GM12865 (cell line): Measurements from ENCODE around the gene TCF7L1.
"Not testable (repeated sequence)": the region's sequence is repeated elsewhere in the genome, so short reads cannot be mapped to it uniquely, and the experiment has no call there.

Experiments used
- DNase-seq: peaks from one replicate; pipeline ENCODE4 v3.0.0; 2010; ENCODE audit warnings: low read depth
- H3K4me3 ChIP-seq: 2 replicates; pipeline ENCODE4 v1.5.1; 2011; ENCODE audit warnings: mild to moderate bottlenecking, low read depth, low read length, control low read depth
- CTCF ChIP-seq: IDR thresholded peaks from 2 replicates; pipeline ENCODE4 v1.5.1; 2011; ENCODE audit warnings: low read length, control low read depth, low read depth, inconsistent platforms; ENCODE audit not compliant: insufficient read depth; ENCODE audit errors: missing control alignments

TCF7L1 gene

GRCh38 chr2:85154048-85154753 is 21.0 kb downstream of the TCF7L1 start:
- DNase-seq: no peak
- no peak overlapping the region for H3K4me3 ChIP-seq
- no peak for TF ChIP-seq CTCF

GRCh38 chr2:85155082-85155481 is 21.9 kb downstream of the TCF7L1 start:
- not testable (repeated sequence) for DNase-seq, H3K4me3 ChIP-seq

- DNase-seq: no peak
- TF ChIP-seq CTCF: no peak
These were observed 23.0 kb downstream of the TCF7L1 start for GRCh38 chr2:85156153-85156552.

GRCh38 chr2:85156619-85157018 is 23.4 kb downstream of the TCF7L1 start:
- TF ChIP-seq CTCF: no peak
- H3K4me3 ChIP-seq: no peak overlapping the region
- DNase-seq: no peak

More at GRCh38 chr2:85156153-85156552, 23.0 kb downstream of the TCF7L1 start:
- H3K4me3 ChIP-seq: no peak overlapping the region

- no peak for DNase-seq
These were observed 24.2 kb downstream of the TCF7L1 start for GRCh38 chr2:85157345-85157744.

GRCh38 chr2:85158559-85159273 is 25.5 kb downstream of the TCF7L1 start:
- TF ChIP-seq CTCF: no peak
- DNase-seq: no peak
- no peak overlapping the region for H3K4me3 ChIP-seq

More at GRCh38 chr2:85157345-85157744, 24.2 kb downstream of the TCF7L1 start:
- TF ChIP-seq CTCF: no peak
- H3K4me3 ChIP-seq: no peak overlapping the region

- no peak overlapping the region for H3K4me3 ChIP-seq
- DNase-seq: no peak
- TF ChIP-seq CTCF: no peak
These were observed 26.4 kb downstream of the TCF7L1 start for GRCh38 chr2:85159589-85159988.
